Measurements from ENCODE around the gene RTF1.

RTF1 gene

GRCh38 chr15:41530363-41530956 lies 113.6 kb downstream of the RTF1 start:
- DNase-seq (ENCODE audit: insufficient read length, low spot score) (no peak), FAIRE-seq (no peak)
- no peak for TF ChIP-seq POLR2AphosphoS5 (IDR thresholded peaks at IDR 0.05; ENCODE audit: low read depth, low read length)
- no peak for TF ChIP-seq TAF1 (IDR thresholded peaks at IDR 0.05; ENCODE audit: low read depth, low read length)
- no peak for TF ChIP-seq POU2F2 (IDR thresholded peaks at IDR 0.05; ENCODE audit: low read depth, low read length)
- TF ChIP-seq SPI1 (IDR thresholded peaks at IDR 0.05; ENCODE audit: low read depth, low read length), result no peak
- TF ChIP-seq POLR2A (IDR thresholded peaks at IDR 0.05; ENCODE audit: low read depth, low read length), result no peak
- TF ChIP-seq PAX5 (IDR thresholded peaks at IDR 0.05; ENCODE audit: insufficient read depth, low read length, severe bottlenecking), result no peak
